Stomach (tissue), 4 donors: ENCODE measurements around the gene CYP27A1.

ENCODE experiments used
- POLR2A ChIP-seq, 4 donors: fragments of 450-650 bp; IDR thresholded peaks; one replicate each; pipeline ENCODE4 v1.6.1; 2016; ENCODE audit warnings: antibody characterized with exemption in 4 of 4, control low read depth in 2 of 4, mild to moderate bottlenecking in 1 of 4, moderate library complexity in 1 of 4
- POLR2AphosphoS5 ChIP-seq, 3 donors: sonication (generic); formaldehyde crosslinking; IDR thresholded peaks; one replicate each; pipeline ENCODE4 v1.6.1; 2016; ENCODE audit warnings: antibody characterized with exemption in 3 of 3

GRCh38 chr2:218785103-218785502 lies 3.2 kb downstream of the CYP27A1 start:
- TF ChIP-seq POLR2A (IDR thresholded peaks at IDR 0.05), result no peak
- no peak for TF ChIP-seq POLR2AphosphoS5 (IDR thresholded peaks at IDR 0.05)
